HCT116 (cell line): ENCODE results near the gene SLX9. TPM values are rescaled to one million over a fixed set of nuclear protein-coding genes. Genes with fewer than 3 reads are reported as not detected.

Source experiments
- ATAC-seq: fragments of 200-7000 bp; cut with Tn5 transposase; 2 replicates; pipeline ENCODE4 v1.9.1; 2020; ENCODE audit warnings: mild to moderate bottlenecking, moderate library complexity
- BruUV-seq: library from RNA; stranded (reverse); fragments of 400-500 nt; replicated peaks from 2 replicates; lab custom pipeline; 2021; lab: Mats Ljungman, UMichigan
- CTCF ChIA-PET: fragments of 300-600 bp; sonication (Branson Sonifier 250); formaldehyde crosslinking; loops from one replicate; lab custom pipeline; 2021; ENCODE audit warnings: antibody characterized with exemption; lab: Charles Lee
- POLR2A ChIA-PET: fragments of 300-600, 350-600 bp; sonication (Branson Sonifier 250); formaldehyde crosslinking; loops from one replicate; lab custom pipeline; 2021; ENCODE audit warnings: antibody characterized with exemption; lab: Charles Lee
- RAD21 ChIA-PET, 2 experiments: fragments of 300-600 bp; sonication (Branson Sonifier 250); formaldehyde crosslinking; loops; one replicate each; lab custom pipeline; 2023; ENCODE audit warnings: low total read pairs in 2 of 2; ENCODE audit not compliant: uncharacterized antibody in 2 of 2, unreplicated experiment in 2 of 2, low non-redundant PET in 1 of 2; lab: Charles Lee
- DNase-seq: peaks from one replicate; pipeline ENCODE4 v3.0.0-alpha.2; 2010; ENCODE audit warnings: low read depth, low spot score
- H2AFZ ChIP-seq: fragments of 200-600 bp; shearing (Covaris generic), sonication (generic); 2 replicates; pipeline ENCODE4 v1.6.1; 2017; ENCODE audit warnings: low read depth, mixed run types, mixed read lengths, antibody characterized with exemption, low read length; ENCODE audit not compliant: poor library complexity, severe bottlenecking
- H3K27ac ChIP-seq: 2 replicates; pipeline ENCODE4 v1.5.1; 2012; ENCODE audit warnings: low read depth, low read length
- H3K27me3 ChIP-seq: fragments of 200-600 bp; sonication (generic); 2 replicates; pipeline ENCODE4 v1.6.1; 2016; ENCODE audit warnings: mixed run types, low read length, mixed read lengths; ENCODE audit not compliant: insufficient read depth
- H3K36me3 ChIP-seq, 2 experiments: fragments of 200-500 bp in 1 of 2; fragments of 200-600 bp in 1 of 2; sonication (Bioruptor generic) in 1 of 2; sonication (generic) in 1 of 2; 2 replicates each; pipeline versions ENCODE4 v1.5.1 to v1.6.1; 2014 to 2016; ENCODE audit warnings: low read length in 2 of 2, inconsistent platforms in 1 of 2, mixed read lengths in 1 of 2, mixed run types in 1 of 2; ENCODE audit not compliant: insufficient read depth in 2 of 2, control insufficient read depth in 1 of 2
- H3K4me1 ChIP-seq, 2 experiments: fragments of 200-600 bp in 1 of 2; sonication (generic) in 1 of 2; 2 replicates each; pipeline versions ENCODE4 v1.5.1 to v1.6.1; 2012 to 2017; ENCODE audit warnings: low read length in 2 of 2, inconsistent platforms in 1 of 2, mild to moderate bottlenecking in 1 of 2, mixed read lengths in 1 of 2, mixed run types in 1 of 2, moderate library complexity in 1 of 2; ENCODE audit not compliant: insufficient read depth in 2 of 2, control insufficient read depth in 1 of 2
- H3K4me2 ChIP-seq: fragments of 200-600 bp; sonication (generic); 2 replicates; pipeline ENCODE4 v1.6.1; 2017; ENCODE audit warnings: mixed run types, low read length, mixed read lengths
- H3K4me3 ChIP-seq, 2 experiments: fragments of 200-600 bp in 1 of 2; sonication (generic) in 1 of 2; replicated peaks in 1 of 2; 2 replicates each; pipeline ENCODE4 v1.5.1; 2011 to 2016; ENCODE audit warnings: low read length in 2 of 2, control low read depth in 1 of 2, low read depth in 1 of 2, mild to moderate bottlenecking in 1 of 2, mixed read lengths in 1 of 2, mixed run types in 1 of 2
- H3K79me2 ChIP-seq: fragments of 200-600 bp; sonication (generic); 2 replicates; pipeline ENCODE4 v1.6.1; 2017; ENCODE audit warnings: mild to moderate bottlenecking, mixed run types, low read length, moderate library complexity, mixed read lengths; ENCODE audit not compliant: insufficient read depth
- H3K9ac ChIP-seq: fragments of 200-600 bp; sonication (generic); 2 replicates; pipeline ENCODE4 v1.6.1; 2016; ENCODE audit warnings: low read length, mixed read lengths
- H3K9me2 ChIP-seq: fragments of 200-600 bp; sonication (generic), shearing (Covaris generic); 2 replicates; pipeline ENCODE4 v1.6.1; 2017; ENCODE audit warnings: mixed run types, mild to moderate bottlenecking, moderate library complexity; ENCODE audit not compliant: insufficient read depth
- H3K9me3 ChIP-seq, 2 experiments: fragments of 200-500 bp in 1 of 2; fragments of 200-600 bp in 1 of 2; sonication (Bioruptor generic) in 1 of 2; sonication (generic) in 1 of 2; 2 replicates each; pipeline ENCODE4 v1.6.1; 2014 to 2017; ENCODE audit warnings: low read length in 2 of 2, mixed read lengths in 2 of 2, inconsistent platforms in 1 of 2, low read depth in 1 of 2, mild to moderate bottlenecking in 1 of 2, mixed run types in 1 of 2, moderate library complexity in 1 of 2; ENCODE audit not compliant: control insufficient read depth in 1 of 2, insufficient read depth in 1 of 2
- H4K20me1 ChIP-seq: fragments of 200-600 bp; sonication (generic), shearing (Covaris generic); 2 replicates; pipeline ENCODE4 v1.6.1; 2017; ENCODE audit warnings: mixed run types, mild to moderate bottlenecking, moderate library complexity; ENCODE audit not compliant: insufficient read depth
- CEBPB ChIP-seq: IDR thresholded peaks from 2 replicates; pipeline ENCODE4 v1.6.1; 2012; ENCODE audit warnings: low read depth
- FOSL1 ChIP-seq: IDR thresholded peaks from 2 replicates; pipeline ENCODE4 v1.6.1; 2012; ENCODE audit warnings: low read depth
- POLR2A ChIP-seq: IDR thresholded peaks from 2 replicates; pipeline ENCODE4 v1.7.0; 2011; ENCODE audit warnings: borderline replicate concordance; ENCODE audit not compliant: insufficient read depth, insufficient read length; ENCODE audit errors: extremely low read depth
- SIN3A ChIP-seq: IDR thresholded peaks from 2 replicates; pipeline ENCODE4 v1.6.1; 2012; ENCODE audit warnings: low read depth
- TCF7L2 ChIP-seq: IDR thresholded peaks from 2 replicates; pipeline ENCODE4 v1.7.0; 2011; ENCODE audit warnings: borderline replicate concordance, inconsistent platforms; ENCODE audit not compliant: insufficient read depth, insufficient read length; ENCODE audit errors: extremely low read depth
- YY1 ChIP-seq: IDR thresholded peaks from 2 replicates; pipeline ENCODE4 v1.6.1; 2011; ENCODE audit warnings: low read length, low read depth, moderate library complexity, mild to moderate bottlenecking; ENCODE audit not compliant: insufficient replicate concordance; ENCODE audit errors: extremely low read depth
- ZFX ChIP-seq: fragments of 450-650 bp; IDR thresholded peaks from 2 replicates; pipeline ENCODE4 v1.6.1; 2017
- ZNF274 ChIP-seq: fragments of 200-500 bp; sonication (Bioruptor generic); IDR thresholded peaks from 2 replicates; pipeline ENCODE4 v1.6.1; 2014; ENCODE audit warnings: mild to moderate bottlenecking, low read depth, low read length, inconsistent platforms
- intact Hi-C: fragments of 100-400 bp; cut with micrococcal nuclease; formaldehyde crosslinking; loops from 2 replicates; pipeline ENCODE4 v1.10.0; 2022
- total RNA-seq: library from RNA; stranded (reverse); gene quantifications from one replicate; pipeline ENCODE4 v1.2.1, GENCODE V29; 2021; ENCODE audit not compliant: unreplicated experiment
- TF ChIP-seq, protein P1 (sequence below): IDR thresholded peaks from 2 replicates; pipeline ENCODE4 v1.6.1; 2011; ENCODE audit warnings: mild to moderate bottlenecking, low read length, moderate library complexity; ENCODE audit not compliant: insufficient replicate concordance; ENCODE audit errors: extremely low read depth
- TF ChIP-seq, protein P2 (sequence below): IDR thresholded peaks from 2 replicates; pipeline ENCODE4 v1.6.1; 2012

The SLX9 gene
- total RNA-seq, 1 experiment from 2014 or later: 61.9 TPM

DNA sequence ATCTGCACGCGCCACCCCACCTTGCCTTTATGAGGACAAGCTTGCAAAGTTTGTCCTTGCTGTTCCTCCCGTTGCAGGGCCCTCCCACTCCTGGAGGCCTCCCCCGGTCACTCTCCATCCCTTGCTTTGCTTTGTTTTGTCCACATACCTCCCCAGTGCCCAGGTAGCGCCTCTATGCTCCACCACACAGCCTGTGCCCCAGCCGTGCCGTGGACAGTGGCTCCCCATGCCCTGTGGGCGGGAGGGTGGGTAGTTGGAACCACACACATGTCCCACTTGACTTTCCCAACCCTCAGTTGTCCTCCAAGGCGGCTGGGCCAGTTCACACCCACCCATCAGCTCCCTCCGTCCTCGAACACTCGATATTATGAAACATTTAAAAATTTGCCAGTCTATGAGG, 24.6 kb downstream of the SLX9 start (continued):
- TF ChIP-seq, protein P1, sequence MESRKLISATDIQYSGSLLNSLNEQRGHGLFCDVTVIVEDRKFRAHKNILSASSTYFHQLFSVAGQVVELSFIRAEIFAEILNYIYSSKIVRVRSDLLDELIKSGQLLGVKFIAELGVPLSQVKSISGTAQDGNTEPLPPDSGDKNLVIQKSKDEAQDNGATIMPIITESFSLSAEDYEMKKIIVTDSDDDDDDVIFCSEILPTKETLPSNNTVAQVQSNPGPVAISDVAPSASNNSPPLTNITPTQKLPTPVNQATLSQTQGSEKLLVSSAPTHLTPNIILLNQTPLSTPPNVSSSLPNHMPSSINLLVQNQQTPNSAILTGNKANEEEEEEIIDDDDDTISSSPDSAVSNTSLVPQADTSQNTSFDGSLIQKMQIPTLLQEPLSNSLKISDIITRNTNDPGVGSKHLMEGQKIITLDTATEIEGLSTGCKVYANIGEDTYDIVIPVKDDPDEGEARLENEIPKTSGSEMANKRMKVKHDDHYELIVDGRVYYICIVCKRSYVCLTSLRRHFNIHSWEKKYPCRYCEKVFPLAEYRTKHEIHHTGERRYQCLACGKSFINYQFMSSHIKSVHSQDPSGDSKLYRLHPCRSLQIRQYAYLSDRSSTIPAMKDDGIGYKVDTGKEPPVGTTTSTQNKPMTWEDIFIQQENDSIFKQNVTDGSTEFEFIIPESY: no peak
- TF ChIP-seq YY1: no peak

DNA sequence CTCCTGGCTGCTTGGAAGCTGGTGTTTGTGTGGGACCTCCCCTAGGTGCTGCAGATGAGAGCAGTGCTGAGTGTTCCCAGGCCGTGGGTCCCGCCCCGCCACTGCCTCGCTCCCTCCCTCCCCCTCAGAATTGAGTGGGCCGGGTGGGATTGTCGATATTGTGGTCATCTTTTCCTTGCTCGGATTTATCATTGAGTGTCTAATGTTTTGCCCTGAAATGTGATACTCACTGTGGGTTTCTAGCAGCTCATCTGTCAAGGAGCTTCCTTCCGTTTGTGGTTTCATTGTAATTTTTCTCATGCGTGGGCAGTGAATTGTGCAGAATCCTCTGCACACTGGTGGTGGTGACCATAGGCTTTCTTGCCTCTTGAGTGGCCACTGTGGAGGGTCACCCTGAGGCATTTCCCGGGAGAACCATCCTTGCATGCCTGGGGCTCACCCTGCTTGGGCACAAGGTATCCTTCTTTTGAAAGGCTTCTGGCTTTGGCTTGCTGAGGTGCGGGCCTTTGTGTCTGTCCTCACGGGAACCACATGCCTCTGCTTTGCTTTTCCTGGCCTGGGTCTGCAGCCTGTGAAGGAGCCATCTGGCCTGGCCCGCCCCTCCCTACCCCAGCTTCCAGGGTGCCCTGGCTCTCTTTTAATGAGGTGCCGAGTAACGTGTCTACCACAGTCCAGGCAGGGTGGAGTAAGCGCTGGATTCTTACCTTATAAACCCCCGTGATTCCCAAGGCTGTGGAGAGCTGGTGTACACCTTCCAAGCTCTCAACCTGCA, 25.6 kb downstream of the SLX9 start:
- CTCF ChIA-PET: no interaction called here
- Histone ChIP-seq H3K4me1 (no peaks in the 10 kb centered on the region), H3K36me3 (peaks cover 14 to 42% of the 10 kb centered on the region in 2 experiments)

More for the DNA sequence above, 25.6 kb downstream of the SLX9 start:
- no peak for ATAC-seq
- H3K27ac ChIP-seq: no peak overlapping the region
- H3K79me2 ChIP-seq: peaks cover 51% of the 10 kb centered on the region
- no peaks in the 10 kb centered on the region for H4K20me1 ChIP-seq
- intact Hi-C loops: no loop called here
- DNase-seq: no peak
- ChIA-PET RAD21 (no interaction called here), POLR2A (no interaction called here)
- no TSS peak for BruUV-seq
- H3K9me2 ChIP-seq: no peaks in the 10 kb centered on the region
- H3K4me2 ChIP-seq: no peak overlapping the region
- no peak overlapping the region for H2AFZ ChIP-seq
- no peaks in the 10 kb centered on the region for H3K27me3 ChIP-seq
- H3K4me3 ChIP-seq: no peak overlapping the region
- H3K9ac ChIP-seq: no peak overlapping the region
- H3K9me3 ChIP-seq: no peaks in the 10 kb centered on the region
- TF ChIP-seq POLR2A: no peak
- no peak for TF ChIP-seq ZNF274
- TF ChIP-seq TCF7L2: no peak
- TF ChIP-seq SIN3A: no peak
- TF ChIP-seq FOSL1: no peak
- TF ChIP-seq ZFX: no peak
- TF ChIP-seq, protein P1: no peak
- TF ChIP-seq, protein P2, sequence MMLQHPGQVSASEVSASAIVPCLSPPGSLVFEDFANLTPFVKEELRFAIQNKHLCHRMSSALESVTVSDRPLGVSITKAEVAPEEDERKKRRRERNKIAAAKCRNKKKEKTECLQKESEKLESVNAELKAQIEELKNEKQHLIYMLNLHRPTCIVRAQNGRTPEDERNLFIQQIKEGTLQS: no peak
- no peak for TF ChIP-seq CEBPB
